NCI-H1105 (cell line): ENCODE data around the gene NTN1.
"Not testable (repeated sequence)": the region's sequence is repeated elsewhere in the genome, so short reads cannot be mapped to it uniquely, and the experiment has no call there.

ENCODE experiments used
- DNase-seq: peaks from one replicate; lab custom pipeline; 2025; lab: John Stamatoyannopoulos, UW

NTN1 gene

DNA sequence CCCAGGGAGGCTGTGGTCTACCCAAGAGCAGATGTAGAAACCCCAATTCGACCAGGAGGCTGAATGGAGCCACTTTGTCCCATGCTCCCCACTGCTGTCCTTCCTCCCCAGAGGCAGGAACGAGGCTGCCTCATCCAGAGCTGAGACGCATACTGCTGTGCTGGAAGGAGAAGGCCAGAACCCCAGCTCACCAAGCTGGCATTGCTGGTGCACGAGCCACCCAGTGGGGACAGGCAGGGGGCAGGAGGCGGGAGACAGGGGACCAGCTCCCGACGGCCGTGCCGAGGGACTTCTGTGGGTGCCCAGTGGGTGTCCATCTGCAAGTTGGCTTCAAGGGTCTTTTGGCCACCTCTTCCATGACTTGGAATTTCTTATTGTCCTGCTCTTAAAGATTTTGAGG, 66.6 kb downstream of the NTN1 start:
- DNase-seq, result no peak

DNA sequence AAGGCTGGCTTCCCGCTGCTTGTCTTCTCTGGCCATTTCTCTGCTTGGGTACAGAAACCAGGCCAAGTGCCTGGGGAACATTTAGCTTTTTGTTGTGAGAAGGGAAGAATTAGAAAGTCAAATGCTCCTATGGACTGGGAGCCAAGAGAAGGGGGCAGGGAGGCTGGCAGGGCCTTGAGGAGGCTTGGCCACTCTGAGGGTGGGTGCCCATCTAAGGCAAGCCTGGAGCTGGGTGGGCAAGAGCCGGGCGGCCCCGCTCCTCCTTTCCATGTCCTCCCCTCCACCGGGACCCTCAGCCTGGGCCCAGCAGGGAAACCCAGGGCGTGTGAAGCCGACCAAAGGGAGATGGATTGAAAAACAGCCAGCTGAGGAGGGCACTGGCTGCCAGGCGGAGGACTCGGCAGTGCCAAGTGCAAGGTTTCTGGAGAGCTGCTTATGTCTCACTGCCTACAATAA, 69.4 kb downstream of the NTN1 start:
- DNase-seq, result no peak

DNA sequence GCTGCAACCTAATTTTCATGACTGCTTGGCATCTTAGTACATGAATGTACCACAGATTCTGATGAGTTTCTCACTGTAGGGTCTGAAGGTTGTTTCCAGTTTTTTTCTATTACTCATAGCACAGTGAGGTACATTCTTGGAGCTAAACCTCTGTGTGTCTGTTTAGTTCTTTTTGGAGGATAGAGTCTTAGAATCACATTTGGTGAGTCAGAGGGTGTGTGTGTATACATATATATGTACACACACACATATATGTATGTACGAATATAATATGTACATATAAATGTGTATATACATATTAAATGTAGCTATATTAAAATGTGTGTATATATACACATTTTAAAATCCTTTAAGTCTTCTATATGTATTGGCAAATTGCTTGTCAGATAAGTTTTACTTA, 72.9 kb downstream of the NTN1 start:
- no peak for DNase-seq

DNA sequence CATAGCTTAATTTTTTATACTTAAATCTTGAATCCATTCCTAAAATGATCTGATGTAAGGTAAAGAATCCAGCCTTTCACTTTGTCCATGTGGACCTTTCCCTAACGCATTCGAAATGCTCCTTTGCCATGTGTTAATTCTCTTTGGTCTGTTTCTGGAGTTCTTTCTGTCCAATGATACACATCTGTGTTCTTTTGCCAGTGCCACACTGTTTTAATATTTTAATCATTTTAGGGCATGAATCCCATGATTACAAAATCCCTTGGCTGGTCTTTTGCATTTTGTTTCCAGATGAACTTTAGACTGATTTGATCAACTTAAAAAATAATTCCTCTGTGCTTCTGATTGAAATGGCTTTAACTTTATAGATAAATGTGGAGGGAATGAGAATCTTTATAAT, 74.1 kb downstream of the NTN1 start:
- no peak for DNase-seq

DNA sequence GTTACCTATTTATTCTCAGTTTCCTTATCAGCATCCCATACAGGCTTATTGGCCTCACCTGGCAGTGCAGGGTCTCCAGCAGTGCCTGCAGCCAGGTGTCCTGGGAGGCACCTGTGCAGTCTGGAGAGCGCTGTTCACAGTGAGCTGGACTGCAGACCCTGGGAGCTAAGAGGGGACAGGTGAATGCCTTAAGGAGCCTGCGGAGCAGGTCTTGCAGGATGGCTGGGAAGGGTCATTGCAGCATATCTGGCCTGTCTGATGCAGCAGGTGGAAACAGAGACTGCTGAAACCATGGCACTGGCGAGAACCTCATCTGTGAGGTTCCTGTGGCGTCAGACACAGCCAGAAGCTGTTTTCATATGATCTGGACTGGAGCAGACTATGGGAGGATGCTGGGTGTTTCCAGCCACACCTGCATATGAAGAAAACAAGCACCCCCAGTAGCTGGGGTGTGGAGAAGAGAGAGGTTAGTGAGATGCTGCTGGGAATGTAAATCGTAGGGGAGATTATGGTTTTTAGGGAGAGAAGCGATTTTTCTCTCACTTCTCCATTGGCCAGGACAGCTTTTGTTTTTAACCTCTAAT, 77.0 kb downstream of the NTN1 start:
- DNase-seq, result no peak

GRCh38 chr17:9101356-9101755, 80.0 kb downstream of the NTN1 start:
- DNase-seq, result no peak

DNA sequence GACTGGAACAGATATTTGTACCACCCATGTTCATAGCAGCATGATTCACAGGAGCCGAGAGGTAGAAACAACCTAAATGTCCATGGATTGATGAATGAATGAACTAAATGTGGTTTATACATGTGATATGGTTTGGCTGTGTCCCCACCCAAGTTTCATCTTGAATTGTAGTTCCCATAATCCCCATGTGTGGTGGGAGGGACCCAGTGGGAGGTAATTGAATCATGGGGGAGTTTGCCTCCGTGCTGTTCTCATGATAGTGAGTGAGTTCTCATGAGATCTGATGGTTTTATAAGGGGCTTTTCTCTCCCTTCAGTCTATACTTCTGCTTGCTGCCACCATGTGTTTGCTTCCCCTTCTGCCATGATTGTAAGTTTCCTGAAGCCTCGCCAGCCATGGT, 81.9 kb downstream of the NTN1 start:
- DNase-seq, result not testable (repeated sequence)

DNA sequence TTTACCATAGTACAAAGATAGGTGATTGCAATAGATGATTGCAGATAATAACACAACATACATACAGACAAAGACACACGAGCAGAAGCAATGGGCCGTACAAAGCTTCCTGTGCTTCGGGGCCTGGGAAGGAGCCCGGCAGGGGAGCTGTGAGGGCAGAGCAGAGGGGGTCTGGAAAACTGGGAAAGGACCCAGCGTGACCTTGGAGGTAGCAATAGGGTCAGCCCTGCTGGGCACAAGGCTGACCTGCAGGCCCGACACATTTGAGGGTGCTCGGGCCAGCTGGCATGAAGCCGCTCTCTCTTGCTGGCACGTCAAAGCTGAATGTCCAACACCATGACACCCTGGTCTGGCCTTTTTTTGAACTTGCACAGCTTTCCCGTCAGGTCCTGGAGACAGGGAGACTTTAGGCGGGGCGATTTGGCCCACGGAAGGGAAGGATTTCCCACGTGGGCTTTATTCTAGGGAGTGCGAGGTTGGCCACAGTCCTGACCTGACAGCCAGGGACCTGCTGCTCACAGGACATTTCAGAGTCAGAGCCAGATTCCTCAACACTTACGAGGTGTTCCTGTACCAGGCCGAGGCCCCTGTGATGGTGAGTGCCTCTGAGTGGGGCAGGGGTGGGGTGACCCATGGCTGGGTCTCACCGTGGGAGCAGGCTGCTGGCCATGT, 83.2 kb downstream of the NTN1 start:
- DNase-seq, result no peak

- DNase-seq, result no peak
Observed at GRCh38 chr17:9105068-9105868, 84.0 kb downstream of the NTN1 start.

DNA sequence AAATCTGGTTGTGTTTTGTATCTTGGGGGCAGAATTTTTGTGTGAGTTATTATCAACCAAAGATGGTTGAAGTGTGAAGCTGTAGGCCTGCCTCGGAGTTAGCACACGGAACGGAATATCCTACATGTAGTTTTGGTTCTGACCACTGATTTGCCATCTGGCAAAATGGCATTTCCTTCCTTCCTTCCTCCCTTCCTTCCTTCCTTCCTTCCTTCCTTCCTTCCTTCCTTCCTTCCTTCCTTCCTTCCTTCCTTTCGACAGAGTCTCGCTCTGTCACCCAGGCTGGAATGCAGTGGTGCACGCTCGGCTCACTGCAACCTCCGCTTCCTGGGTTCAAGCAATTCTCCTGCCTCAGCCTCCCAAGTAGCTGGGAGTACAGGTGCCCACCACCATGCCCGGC, 85.0 kb downstream of the NTN1 start:
- DNase-seq, result not testable (repeated sequence)

DNA sequence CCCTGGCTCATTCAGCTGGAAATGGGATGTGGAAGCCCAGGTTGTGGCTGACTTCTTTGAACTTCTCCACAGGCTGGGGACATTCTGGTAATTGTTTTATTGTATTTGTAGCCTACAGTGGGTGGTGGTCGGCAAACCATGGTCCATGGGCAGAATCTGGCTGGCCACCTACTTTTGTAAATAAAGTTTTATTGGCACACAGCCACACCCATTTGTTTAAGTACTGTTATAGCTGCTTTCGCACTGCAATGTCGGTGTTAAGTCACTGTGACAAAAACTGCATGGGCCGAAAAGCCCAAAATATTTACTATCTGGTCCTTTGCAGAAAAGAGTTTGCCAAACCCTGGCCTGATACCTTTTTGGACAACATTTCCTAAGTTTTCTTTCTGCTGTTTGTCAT, 86.2 kb downstream of the NTN1 start:
- DNase-seq, result no peak

DNA sequence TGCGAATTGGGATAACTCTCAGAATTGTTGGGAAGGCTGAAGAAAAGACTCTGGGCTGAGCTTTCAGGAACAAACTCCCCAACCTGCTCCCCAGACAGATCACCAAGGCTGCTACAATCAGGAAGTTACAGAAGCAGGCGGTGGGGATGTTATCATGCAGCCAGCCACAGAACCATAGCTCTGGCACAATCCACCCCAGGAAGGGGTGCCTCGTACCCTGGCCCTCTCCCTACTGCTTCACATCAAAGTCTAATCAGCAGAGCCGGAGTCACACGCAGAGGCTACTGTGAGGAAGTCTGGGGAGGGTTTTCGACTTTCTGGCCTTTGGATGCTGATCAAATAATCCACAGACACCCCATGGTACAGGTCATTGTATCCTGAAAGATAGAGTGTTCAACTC, 86.8 kb downstream of the NTN1 start:
- no peak for DNase-seq

- DNase-seq, result no peak
Observed at GRCh38 chr17:9109933-9110332, 88.6 kb downstream of the NTN1 start.

- no peak for DNase-seq
Observed at GRCh38 chr17:9110501-9110900, 89.2 kb downstream of the NTN1 start.

DNA sequence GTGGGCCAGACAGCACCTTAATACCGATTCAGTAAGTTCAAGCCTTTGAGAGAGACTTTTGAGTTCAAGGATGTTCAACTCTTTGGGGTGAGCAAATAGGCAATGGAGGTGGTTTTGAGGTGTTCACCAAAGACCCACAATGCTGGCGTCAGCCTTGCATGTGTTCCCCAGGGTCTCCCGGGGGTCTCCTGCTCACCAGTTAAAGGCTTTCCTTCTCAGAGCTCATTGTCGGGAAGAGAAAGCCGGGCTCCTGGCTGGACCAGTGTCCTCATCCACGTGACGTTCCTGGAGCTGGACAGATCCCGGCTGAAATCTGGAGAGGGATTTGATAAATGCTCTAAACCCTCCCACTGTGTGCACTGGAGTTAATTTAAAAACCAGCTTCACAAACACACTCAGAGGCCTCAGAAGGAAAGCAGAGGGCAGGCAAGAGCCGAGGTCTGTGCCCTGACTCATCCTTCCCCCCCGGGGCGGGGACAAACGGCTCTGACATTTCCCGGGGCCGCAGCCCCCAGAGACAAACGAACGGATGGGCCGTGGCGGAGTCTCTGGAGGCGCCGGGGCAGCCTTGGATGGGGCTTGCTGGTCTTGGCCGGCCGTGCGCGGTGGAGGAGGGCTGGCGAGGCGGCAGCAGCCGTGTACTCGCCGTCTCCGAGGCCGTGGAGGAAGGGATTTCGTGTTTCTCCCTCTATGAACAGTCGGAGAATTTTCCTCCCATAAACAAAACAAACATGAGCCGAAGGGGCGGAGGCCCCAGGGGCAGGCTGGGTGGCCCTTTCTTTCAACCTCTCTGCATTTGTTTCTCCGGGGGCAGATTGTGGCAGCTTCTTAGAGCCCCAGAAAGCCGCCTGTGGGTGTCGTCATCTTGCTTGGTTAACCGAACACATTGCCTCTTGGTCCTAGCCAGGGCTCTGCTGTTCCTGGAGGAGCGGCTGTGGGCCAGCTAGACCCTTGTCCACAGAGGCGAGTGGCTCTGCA, 94.2 kb downstream of the NTN1 start:
- DNase-seq, result no peak

DNA sequence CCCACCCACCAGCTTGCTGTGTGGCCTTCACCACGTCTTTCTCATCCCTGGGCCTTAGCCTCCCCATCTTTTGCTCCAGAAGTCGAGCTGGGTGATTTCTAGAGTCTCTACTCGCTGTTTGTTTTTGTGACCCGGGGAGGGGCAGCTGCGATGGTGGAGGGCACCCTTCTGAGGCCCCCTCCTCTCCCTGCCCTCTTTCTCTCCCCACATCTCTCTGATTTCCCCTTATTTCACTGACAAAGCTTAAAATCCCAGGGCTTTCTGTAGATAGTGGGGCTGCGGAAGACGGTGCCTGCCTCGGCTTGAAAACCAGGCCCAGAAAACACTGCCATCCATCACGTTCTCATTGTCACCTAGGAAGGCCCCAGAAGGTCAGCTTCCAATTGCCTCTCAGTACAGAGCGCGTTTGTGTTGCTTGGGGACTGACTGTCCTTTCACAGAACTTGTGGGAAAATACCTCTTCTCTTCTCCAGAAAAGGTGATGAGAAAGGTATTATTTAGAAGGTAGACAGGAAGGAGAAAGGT, 95.1 kb downstream of the NTN1 start:
- DNase-seq, result no peak

GRCh38 chr17:9116861-9117568, 95.7 kb downstream of the NTN1 start:
- DNase-seq, result no peak

GRCh38 chr17:9120471-9120870, 99.2 kb downstream of the NTN1 start:
- DNase-seq, result no peak

- no peak for DNase-seq
Observed at GRCh38 chr17:9121186-9121820, 100.0 kb downstream of the NTN1 start.
